MM.1S (cell line): ENCODE measurements around the gene CILP.

ENCODE experiments used
- DNase-seq: peaks from one replicate; pipeline ENCODE4 v3.0.0-alpha.2; 2015
- H2AFZ ChIP-seq: fragments of 300-600 bp; sonication (generic); 2 replicates; pipeline ENCODE4 v1.6.0; 2016; ENCODE audit warnings: antibody characterized with exemption, low read length
- H3F3A ChIP-seq: fragments of 300-600 bp; sonication (generic); 2 replicates; pipeline ENCODE4 v1.6.1; 2016; ENCODE audit warnings: mild to moderate bottlenecking, antibody characterized with exemption, low read length, moderate library complexity, mixed read lengths; ENCODE audit not compliant: insufficient read depth
- H3K27ac ChIP-seq: fragments of 300-600 bp; sonication (generic); 2 replicates; pipeline ENCODE4 v1.5.1; 2016; ENCODE audit warnings: mild to moderate bottlenecking, low read length
- H3K27me3 ChIP-seq: fragments of 300-600 bp; sonication (generic); replicated peaks from 2 replicates; pipeline ENCODE4 v1.6.0; 2016; ENCODE audit warnings: low read length; ENCODE audit not compliant: insufficient read depth
- H3K36me3 ChIP-seq: fragments of 300-600 bp; sonication (generic); replicated peaks from 2 replicates; pipeline ENCODE4 v1.6.1; 2016; ENCODE audit warnings: mild to moderate bottlenecking, low read length, mixed read lengths; ENCODE audit not compliant: insufficient read depth
- H3K4me1 ChIP-seq: fragments of 300-600 bp; sonication (generic); 2 replicates; pipeline ENCODE4 v1.6.1; 2016; ENCODE audit warnings: low read length, mixed read lengths
- H3K4me2 ChIP-seq: fragments of 300-600 bp; sonication (generic); 2 replicates; pipeline ENCODE4 v1.6.0; 2016; ENCODE audit warnings: low read depth, low read length
- H3K4me3 ChIP-seq: fragments of 300-600 bp; sonication (generic); 2 replicates; pipeline ENCODE4 v1.5.1; 2016; ENCODE audit warnings: low read length, mixed read lengths
- H3K79me2 ChIP-seq: fragments of 300-600 bp; sonication (generic); 2 replicates; pipeline ENCODE4 v1.6.1; 2016; ENCODE audit warnings: mixed run types, low read length, mixed read lengths
- H3K9ac ChIP-seq: fragments of 300-600 bp; sonication (generic); 2 replicates; pipeline ENCODE4 v1.6.1; 2016; ENCODE audit warnings: low read length, mixed read lengths
- H3K9me2 ChIP-seq: fragments of 300-600 bp; sonication (generic); replicated peaks from 2 replicates; pipeline ENCODE4 v1.6.1; 2016; ENCODE audit warnings: mild to moderate bottlenecking, low read length, mixed read lengths; ENCODE audit not compliant: insufficient read depth
- H3K9me3 ChIP-seq: fragments of 300-600 bp; sonication (generic); replicated peaks from 2 replicates; pipeline ENCODE4 v1.6.1; 2016; ENCODE audit warnings: mild to moderate bottlenecking, low read length, mixed read lengths; ENCODE audit not compliant: insufficient read depth
- H4K20me1 ChIP-seq: fragments of 300-600 bp; sonication (generic); 2 replicates; pipeline ENCODE4 v1.6.1; 2016; ENCODE audit warnings: mild to moderate bottlenecking, low read length, moderate library complexity, mixed read lengths; ENCODE audit not compliant: insufficient read depth
- EZH2 ChIP-seq: fragments of 300-600 bp; sonication (generic); optimal IDR thresholded peaks from 2 replicates; pipeline ENCODE3; 2017; ENCODE audit warnings: low read depth, mild to moderate bottlenecking, antibody characterized with exemption, low read length, mixed read lengths
- EZH2phosphoT487 ChIP-seq: fragments of 300-600 bp; sonication (generic); IDR thresholded peaks from 2 replicates; pipeline ENCODE4 v1.6.1; 2018; ENCODE audit warnings: antibody characterized with exemption, low read length
- TF ChIP-seq, protein P1 (sequence below): fragments of 300-600 bp; sonication (generic); IDR thresholded peaks from 2 replicates; pipeline ENCODE4 v1.5.1; 2016; ENCODE audit warnings: antibody characterized with exemption, low read length, mixed read lengths

The CILP gene

DNA sequence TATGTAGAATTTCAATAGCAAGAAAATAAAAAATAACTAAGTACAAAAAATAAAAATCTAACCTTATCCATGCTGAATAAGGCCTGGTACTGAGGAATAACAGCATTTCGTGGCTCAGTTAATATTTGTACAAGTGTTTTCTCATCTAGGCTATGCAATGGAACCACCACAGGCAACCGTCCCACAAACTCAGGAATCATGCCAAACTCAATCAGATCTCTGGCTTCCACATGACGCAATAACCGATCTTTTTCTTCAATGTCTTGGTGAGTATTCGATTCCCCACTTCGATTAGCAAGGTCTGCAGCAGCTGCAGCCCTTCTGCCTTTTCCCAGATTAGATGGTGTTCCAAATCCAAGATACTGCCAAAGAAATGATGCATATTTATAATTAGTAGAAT lies 56.6 kb downstream of the CILP start:
- H3K79me2 ChIP-seq: no peaks in the 10 kb centered on the region
- H3K36me3 ChIP-seq: peaks cover 8% of the 10 kb centered on the region
- no peak overlapping the region for H2AFZ ChIP-seq
- H4K20me1 ChIP-seq: no peaks in the 10 kb centered on the region
- DNase-seq: no peak
- no peak overlapping the region for H3K9ac ChIP-seq
- H3K4me2 ChIP-seq: no peak overlapping the region
- no peaks in the 10 kb centered on the region for H3K27me3 ChIP-seq
- H3K27ac ChIP-seq: no peak overlapping the region
- H3F3A ChIP-seq: no peaks in the 10 kb centered on the region
- no peaks in the 10 kb centered on the region for H3K9me2 ChIP-seq
- TF ChIP-seq EZH2phosphoT487: no peak
- TF ChIP-seq EZH2: no peak
- TF ChIP-seq, protein P1, sequence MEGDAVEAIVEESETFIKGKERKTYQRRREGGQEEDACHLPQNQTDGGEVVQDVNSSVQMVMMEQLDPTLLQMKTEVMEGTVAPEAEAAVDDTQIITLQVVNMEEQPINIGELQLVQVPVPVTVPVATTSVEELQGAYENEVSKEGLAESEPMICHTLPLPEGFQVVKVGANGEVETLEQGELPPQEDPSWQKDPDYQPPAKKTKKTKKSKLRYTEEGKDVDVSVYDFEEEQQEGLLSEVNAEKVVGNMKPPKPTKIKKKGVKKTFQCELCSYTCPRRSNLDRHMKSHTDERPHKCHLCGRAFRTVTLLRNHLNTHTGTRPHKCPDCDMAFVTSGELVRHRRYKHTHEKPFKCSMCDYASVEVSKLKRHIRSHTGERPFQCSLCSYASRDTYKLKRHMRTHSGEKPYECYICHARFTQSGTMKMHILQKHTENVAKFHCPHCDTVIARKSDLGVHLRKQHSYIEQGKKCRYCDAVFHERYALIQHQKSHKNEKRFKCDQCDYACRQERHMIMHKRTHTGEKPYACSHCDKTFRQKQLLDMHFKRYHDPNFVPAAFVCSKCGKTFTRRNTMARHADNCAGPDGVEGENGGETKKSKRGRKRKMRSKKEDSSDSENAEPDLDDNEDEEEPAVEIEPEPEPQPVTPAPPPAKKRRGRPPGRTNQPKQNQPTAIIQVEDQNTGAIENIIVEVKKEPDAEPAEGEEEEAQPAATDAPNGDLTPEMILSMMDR: no peak
- no peak overlapping the region for H3K4me3 ChIP-seq
- H3K9me3 ChIP-seq: no peaks in the 10 kb centered on the region
- H3K4me1 ChIP-seq: no peaks in the 10 kb centered on the region

DNA sequence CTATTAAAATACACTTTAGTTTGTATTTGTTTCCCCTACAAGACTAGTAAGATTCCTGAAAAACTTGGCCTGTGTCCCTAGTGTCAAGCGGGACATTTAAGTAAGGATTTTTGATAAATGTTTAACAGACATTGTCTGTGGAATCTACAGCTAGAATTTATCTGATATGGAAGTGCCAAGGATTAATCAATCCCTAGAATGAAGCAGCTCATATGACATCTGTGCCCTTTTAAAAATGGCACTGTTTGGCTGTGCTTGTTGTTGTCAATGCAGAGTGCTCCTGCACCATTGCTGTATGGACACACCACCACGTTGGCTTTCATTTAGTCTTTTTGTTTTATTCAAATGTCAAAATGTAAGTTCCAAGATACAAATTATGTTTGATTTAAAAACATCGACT lies 63.4 kb downstream of the CILP start:
- H3K4me1 ChIP-seq: no peaks in the 10 kb centered on the region

DNA sequence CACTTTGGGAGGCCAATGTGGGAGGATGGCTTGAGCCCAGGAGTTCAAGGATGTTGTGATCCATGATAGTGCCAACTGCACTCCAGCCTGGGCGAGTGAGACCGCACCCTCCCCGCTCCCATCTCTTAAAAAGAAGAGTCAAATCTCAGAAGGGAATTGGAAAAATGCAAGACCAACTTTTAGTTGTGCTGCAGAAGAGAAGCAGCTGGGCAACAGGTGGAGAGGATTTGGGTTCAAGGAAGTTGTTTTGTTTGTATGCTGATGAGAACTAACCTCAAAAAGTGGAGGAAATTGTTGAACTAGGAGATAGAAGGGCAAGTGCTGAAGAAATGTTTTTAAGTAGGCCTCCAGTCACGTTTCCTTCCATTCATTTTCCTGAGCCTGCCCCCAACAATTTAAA lies 64.8 kb downstream of the CILP start:
- TF ChIP-seq EZH2 (no peak), EZH2phosphoT487 (no peak)
- TF ChIP-seq, protein P1: no peak
- no peak overlapping the region for H3K4me3 ChIP-seq
- H3F3A ChIP-seq: no peaks in the 10 kb centered on the region
- H3K79me2 ChIP-seq: no peaks in the 10 kb centered on the region
- no peaks in the 10 kb centered on the region for H3K9me2 ChIP-seq
- no peaks in the 10 kb centered on the region for H3K4me1 ChIP-seq
- H3K27me3 ChIP-seq: no peaks in the 10 kb centered on the region
- no peak for DNase-seq
- H4K20me1 ChIP-seq: no peaks in the 10 kb centered on the region
- no peak overlapping the region for H3K9ac ChIP-seq
- H2AFZ ChIP-seq: no peak overlapping the region
- peaks cover under 1% of the 10 kb centered on the region; the same call in 1 of the 2 replicates for H3K36me3 ChIP-seq
- no peaks in the 10 kb centered on the region for H3K9me3 ChIP-seq
- no peak overlapping the region for H3K4me2 ChIP-seq
- no peak overlapping the region for H3K27ac ChIP-seq

More for the DNA sequence above, 63.4 kb downstream of the CILP start:
- Histone ChIP-seq H3K9me3 (no peaks in the 10 kb centered on the region), H4K20me1 (no peaks in the 10 kb centered on the region), H3K27ac (no peak overlapping the region), H3K27me3 (no peaks in the 10 kb centered on the region), H3K79me2 (no peaks in the 10 kb centered on the region), H3K4me2 (no peak overlapping the region), H3K9ac (no peak overlapping the region), H3K36me3 (peaks cover 2% of the 10 kb centered on the region; the same call in 1 of the 2 replicates), H3K4me3 (no peak overlapping the region), H3K9me2 (no peaks in the 10 kb centered on the region), H2AFZ (no peak overlapping the region), H3F3A (no peaks in the 10 kb centered on the region)
- DNase-seq: no peak
- TF ChIP-seq EZH2phosphoT487: no peak
- no peak for TF ChIP-seq EZH2
- TF ChIP-seq, protein P1: no peak
